Cerebellar cortex (tissue), 1 donor: ENCODE measurements around the gene TMEM63A.
"Not testable (repeated sequence)": the region's sequence is repeated elsewhere in the genome, so short reads cannot be mapped to it uniquely, and the experiment has no call there.

Experiments used
- DNase-seq: peaks from one replicate; pipeline ENCODE4 v3.0.0-alpha.2; 2015; ENCODE audit warnings: low spot score

The TMEM63A gene

DNA sequence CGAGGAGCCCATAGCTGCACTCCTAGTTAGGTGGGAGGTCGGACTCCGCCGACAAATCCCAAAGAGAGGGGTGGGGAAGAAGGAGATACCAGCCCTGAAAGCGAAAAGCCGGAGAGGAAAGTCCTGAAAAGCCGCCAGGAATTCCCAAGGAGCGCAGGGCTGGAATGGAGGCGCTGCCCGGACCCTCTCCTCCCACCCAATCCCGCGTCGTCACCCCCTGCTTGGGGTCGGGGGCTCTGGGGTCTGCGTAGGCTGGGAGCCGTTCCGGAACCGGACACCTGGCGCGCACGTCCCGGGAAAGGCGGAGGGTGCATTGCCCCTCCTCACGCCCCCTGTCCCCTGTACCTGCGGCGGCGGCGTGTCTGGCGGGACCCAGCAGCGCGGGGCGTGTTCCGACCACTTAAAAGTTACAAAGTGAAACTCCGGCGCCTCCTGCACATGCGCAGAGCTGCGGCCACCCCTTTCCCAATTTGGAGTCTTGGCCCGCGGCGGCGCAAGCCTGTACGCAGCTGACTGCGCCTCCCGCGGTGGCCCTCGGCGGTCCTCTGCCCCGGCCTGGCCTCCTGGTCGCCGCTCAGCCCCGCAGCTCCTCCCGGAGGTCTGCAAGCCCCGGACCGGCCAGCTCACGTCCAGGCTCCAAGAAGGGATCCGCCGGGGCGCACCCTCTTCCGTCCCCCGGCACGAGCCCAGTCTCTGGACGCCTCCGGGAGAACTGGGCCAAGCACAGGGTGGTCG, at the start of gene TMEM63A:
Gene TMEM63A (minus strand): TSS at position 422 of the 735 bp plus-strand sequence. CDS start 4,800 bp downstream, outside the sequence.
- peak; percentile 48 for DNase-seq

GRCh38 chr1:225931270-225932136, 49.3 kb upstream of the TMEM63A start:
- DNase-seq = no peak

DNA sequence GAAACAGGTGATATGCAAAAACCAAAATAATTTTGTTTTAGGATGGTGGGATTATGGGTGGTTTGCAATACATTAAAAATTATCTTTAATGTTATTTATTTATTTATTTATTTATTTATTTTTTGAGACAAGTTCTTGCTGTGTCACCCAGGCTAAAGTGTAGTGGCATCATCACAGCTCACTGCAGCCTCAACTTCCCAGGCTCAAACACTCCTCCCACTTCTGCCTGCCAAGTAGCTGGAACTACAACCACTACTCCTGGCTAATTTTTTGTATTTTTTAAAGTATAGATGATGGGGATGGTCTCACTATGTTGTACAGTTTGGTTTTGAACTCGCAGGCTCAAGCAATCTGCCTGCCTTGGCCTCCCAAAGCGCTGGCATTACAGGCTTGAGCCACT, 48.4 kb upstream of the TMEM63A start:
- no peak for DNase-seq

DNA sequence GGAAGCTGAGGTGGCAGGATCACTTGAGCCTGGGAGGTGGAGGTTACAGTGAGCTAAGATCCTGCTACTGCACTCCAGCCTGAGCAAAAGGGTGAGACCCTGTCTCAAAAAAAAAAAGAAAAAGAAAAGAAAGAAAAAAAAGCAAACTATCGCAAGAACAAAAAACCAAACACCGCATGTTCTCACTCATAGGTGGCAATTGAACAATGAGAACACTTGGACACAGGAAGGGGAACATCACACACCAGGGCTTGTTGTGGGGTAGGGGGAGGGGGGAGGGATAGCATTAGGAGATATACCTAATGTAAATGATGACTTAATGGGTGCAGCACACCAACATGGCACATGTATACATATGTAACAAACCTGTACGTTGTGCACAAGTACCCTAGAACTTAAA, 47.3 kb upstream of the TMEM63A start:
- not testable (repeated sequence) for DNase-seq

- no peak for DNase-seq
These were observed 46.3 kb upstream of the TMEM63A start for GRCh38 chr1:225928186-225929175.

- no peak for DNase-seq
These were observed 44.5 kb upstream of the TMEM63A start for GRCh38 chr1:225926551-225927113.

DNA sequence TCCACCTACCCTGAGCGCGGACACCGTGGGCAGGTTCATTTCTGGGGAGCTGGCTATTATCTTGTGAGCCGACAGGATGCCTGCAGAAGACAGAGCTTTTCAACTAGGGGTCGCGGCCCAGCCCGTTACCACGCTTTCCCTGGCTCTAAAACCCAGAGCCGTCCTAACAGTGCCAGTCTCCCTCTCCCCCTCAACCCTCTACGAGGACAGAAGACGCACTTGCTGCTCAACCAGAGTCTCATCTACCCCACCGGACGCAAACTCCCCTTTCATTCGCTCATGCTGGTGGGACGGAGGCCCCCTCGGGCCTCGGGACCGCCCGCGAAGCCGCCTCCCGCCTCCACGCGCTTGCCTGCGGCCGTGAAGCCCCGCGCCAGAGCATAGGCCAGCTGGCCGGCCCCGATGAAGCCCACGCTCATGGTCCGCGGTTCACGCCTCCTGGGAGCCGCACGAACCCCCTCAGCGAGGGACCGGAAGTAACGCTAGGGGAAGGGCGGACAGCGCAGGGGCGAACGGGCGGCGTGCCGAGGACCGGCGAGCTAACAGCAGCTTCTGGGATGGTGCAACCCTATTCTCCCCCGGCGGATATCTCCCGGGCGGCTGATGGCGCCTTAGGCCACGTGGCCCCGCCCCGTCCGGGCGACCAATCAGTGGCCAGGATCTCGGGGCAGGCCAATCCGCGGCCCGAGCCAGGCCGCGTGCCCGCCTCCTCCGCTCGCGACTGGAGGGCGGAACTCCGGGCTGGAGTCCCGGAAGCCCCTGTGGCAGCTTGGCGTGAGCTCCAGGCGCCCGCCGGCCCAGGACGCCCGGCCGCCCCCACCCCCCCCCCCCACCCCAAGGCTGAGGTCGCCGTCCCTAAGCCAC, 41.7 kb upstream of the TMEM63A start, which contains the start of gene PYCR2:
Gene PYCR2 (minus strand): TSS at position 559 of the 864 bp plus-strand sequence. CDS start 140 bp downstream, at position 419.
- peak; percentile 93 for DNase-seq

DNA sequence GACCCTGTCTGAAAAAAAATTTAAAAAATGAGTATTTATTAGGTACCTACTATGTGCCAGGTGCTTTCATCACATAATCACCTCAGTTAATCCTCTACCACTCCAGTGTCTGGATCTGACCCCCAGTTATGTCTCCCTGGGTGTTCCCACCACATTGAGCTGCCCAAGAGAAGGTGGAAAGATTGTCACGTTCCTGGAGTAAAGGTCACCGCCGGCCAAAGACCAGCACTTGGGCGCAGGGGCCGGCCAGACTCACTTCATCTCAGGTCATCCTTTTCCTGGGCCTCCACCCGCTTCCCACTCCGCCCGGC, 41.2 kb upstream of the TMEM63A start:
- no peak for DNase-seq

GRCh38 chr1:225921734-225922709, 39.8 kb upstream of the TMEM63A start:
- no peak for DNase-seq

- DNase-seq = no peak
These were observed 37.7 kb upstream of the TMEM63A start for GRCh38 chr1:225919906-225920305.

DNA sequence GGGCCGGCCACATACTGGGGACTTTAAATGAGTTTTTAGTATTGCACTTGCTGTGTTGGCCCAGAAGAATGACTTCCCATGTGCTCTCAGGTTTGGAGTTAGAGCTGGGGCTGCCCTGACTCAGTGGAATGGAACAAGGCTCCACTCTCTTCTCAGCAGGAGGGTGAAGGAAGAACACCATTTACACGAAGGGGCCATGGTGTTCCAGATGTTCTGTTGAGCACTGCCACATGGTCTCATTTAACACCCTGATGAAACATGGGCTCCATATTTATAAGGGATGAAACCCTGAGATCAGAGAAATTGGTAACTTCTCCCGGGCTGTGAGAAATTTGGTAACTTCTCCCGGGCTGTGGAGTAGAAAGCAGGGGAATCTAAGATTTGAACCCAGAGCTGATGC, 36.1 kb upstream of the TMEM63A start:
- no peak for DNase-seq

- DNase-seq = no peak
These were observed 35.4 kb upstream of the TMEM63A start for GRCh38 chr1:225917536-225917935.

DNA sequence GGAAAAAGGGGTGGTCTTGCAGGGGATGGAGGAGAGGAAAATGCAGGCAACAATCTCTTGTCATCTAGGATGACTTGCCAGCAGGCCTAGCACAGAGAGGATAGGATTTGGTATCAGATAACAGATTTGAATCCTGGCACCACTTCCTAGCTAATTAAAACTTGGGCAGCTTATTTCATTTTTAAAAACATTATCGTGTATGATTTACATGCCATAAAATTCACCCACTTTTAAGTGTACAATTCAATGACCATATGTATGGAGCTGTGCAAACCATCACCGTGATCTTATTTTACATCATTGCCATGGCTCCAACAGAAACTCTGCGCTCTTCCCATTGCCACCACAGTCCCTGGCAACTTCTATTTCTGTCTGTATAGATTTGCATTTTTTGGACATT, 34.9 kb upstream of the TMEM63A start:
- no peak for DNase-seq

DNA sequence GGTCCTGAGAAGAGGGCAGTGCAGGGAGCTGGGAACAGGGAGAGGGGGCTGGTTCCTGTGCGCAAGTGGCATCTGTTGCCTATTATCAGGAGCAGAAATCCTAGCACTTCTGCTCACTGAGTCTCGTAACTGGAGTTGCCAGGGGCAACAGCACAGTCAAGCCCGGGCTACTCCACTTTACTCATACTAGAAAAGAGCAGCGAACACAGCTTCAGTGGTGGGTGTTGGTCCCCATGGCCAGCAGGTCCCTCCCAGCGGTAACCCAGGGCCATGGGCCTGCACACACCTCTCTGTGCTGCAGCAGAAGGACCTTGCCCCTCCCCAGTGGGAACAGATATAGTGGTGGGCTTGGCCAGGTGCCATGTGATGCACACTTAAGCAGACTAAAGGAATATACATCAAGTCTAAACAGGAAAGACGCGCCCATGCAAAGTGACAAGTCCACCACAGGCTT, 33.4 kb upstream of the TMEM63A start:
- DNase-seq = no peak

- DNase-seq = no peak
These were observed 32.8 kb upstream of the TMEM63A start for GRCh38 chr1:225914947-225915346.

DNA sequence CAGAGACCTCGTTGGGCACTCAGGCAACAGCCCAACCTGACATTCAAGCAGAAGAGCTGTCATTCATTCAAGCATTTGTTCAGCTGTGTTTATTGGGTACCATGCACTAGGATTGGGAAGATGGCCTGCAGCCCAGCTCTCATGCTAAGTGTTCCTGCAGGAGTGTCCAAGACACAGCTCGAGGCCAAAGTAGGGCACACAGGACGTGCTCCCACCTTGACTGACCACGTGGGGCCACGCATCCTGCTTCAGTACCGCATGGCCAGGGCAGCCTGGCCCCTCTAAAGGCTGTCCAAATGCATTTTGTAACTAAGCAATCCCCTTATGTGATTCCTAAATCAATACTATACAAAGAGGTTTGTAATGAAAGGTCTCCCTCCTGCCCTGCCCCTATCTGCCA, 32.2 kb upstream of the TMEM63A start:
- DNase-seq = no peak

GRCh38 chr1:225911191-225912130, 29.3 kb upstream of the TMEM63A start:
- DNase-seq = no peak

DNA sequence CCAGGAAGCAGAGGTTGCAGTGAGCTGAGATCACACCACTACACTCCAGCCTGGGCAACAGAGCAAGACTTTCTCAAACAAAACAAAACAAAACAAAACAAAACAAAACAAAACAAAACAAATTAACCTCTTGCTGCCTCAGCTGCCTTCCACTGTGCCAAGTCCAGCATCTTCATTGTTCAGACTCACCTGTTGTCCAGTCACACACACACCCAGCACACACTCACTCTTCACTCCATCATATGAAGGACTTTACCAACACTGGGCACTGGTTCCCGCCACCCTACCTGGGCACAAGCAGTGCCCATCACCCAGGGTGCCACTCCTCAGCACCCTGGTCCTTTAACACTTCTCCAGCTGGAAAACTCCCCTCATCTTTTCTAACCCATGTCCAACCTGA, 27.3 kb upstream of the TMEM63A start:
- DNase-seq = no peak
